HL-60 (cell line): Measurements from ENCODE around the gene PINK1.

Experiments used
- CTCF ChIP-seq: IDR thresholded peaks from one replicate; pipeline ENCODE4 v1.5.1; 2011; ENCODE audit warnings: low read length, control low read depth, inconsistent platforms; ENCODE audit not compliant: insufficient read depth
- GABPA ChIP-seq: IDR thresholded peaks from 2 replicates; pipeline ENCODE4 v1.6.1; 2012; ENCODE audit warnings: low read depth
- POLR2AphosphoS5 ChIP-seq: IDR thresholded peaks from 2 replicates; pipeline ENCODE4 v1.6.1; 2012; ENCODE audit warnings: low read depth
- REST ChIP-seq: IDR thresholded peaks from 2 replicates; pipeline ENCODE4 v1.6.1; 2012; ENCODE audit warnings: low read depth; ENCODE audit not compliant: insufficient replicate concordance
- SPI1 ChIP-seq: IDR thresholded peaks from 2 replicates; pipeline ENCODE4 v1.6.1; 2012; ENCODE audit warnings: low read depth, mild to moderate bottlenecking, borderline replicate concordance

- TF ChIP-seq CTCF (no peak), POLR2AphosphoS5 (no peak), REST (no peak), SPI1 (no peak), GABPA (no peak)
Observed at GRCh38 chr1:20596106-20596505, 37.2 kb upstream of the PINK1 start.
